SU-DHL-6 (cell line): ENCODE measurements around the gene THBS2.

Experiments
- H2AFZ ChIP-seq: fragments of 200-600 bp; sonication (generic); 2 replicates; pipeline ENCODE4 v1.6.1; 2014; ENCODE audit warnings: low read depth, mild to moderate bottlenecking, moderate library complexity, mixed read lengths, antibody characterized with exemption, low read length; ENCODE audit not compliant: severe bottlenecking
- H3F3A ChIP-seq: fragments of 200-600 bp; shearing (Covaris generic); 2 replicates; pipeline ENCODE4 v1.6.0; 2016; ENCODE audit warnings: antibody characterized with exemption, mild to moderate bottlenecking; ENCODE audit not compliant: insufficient read depth
- H3K27ac ChIP-seq: fragments of 200-600 bp; sonication (generic); 2 replicates; pipeline ENCODE4 v1.5.1; 2016; ENCODE audit warnings: low read depth, mild to moderate bottlenecking, low read length, moderate library complexity, mixed read lengths
- H3K27me3 ChIP-seq: fragments of 200-600 bp; sonication (generic), shearing (Covaris generic); 2 replicates; pipeline ENCODE4 v1.6.0; 2014; ENCODE audit warnings: mild to moderate bottlenecking, low read length
- H3K36me3 ChIP-seq: fragments of 200-600 bp; sonication (generic); 2 replicates; pipeline ENCODE4 v1.6.1; 2014; ENCODE audit warnings: mild to moderate bottlenecking, low read length, mixed read lengths
- H3K4me2 ChIP-seq: fragments of 300-600, 200-600 bp; shearing (Covaris generic), sonication (generic); 2 replicates; pipeline ENCODE4 v1.6.0; 2014; ENCODE audit warnings: low read length, low read depth, mild to moderate bottlenecking; ENCODE audit not compliant: poor library complexity, severe bottlenecking
- H3K4me3 ChIP-seq: fragments of 200-600 bp; sonication (generic); 2 replicates; pipeline ENCODE4 v1.5.1; 2014; ENCODE audit warnings: antibody characterized with exemption, low read length, mild to moderate bottlenecking, mixed read lengths; ENCODE audit not compliant: insufficient read depth, poor library complexity, severe bottlenecking
- H3K79me2 ChIP-seq: fragments of 200-600 bp; sonication (generic); 2 replicates; pipeline ENCODE4 v1.6.1; 2014; ENCODE audit warnings: mild to moderate bottlenecking, low read length, moderate library complexity; ENCODE audit not compliant: insufficient read depth
- H3K9ac ChIP-seq: fragments of 200-600 bp; sonication (generic); 2 replicates; pipeline ENCODE4 v1.7.0; 2014; ENCODE audit warnings: mild to moderate bottlenecking, low read length
- H3K9me2 ChIP-seq: fragments of 200-600 bp; sonication (generic); replicated peaks from 2 replicates; pipeline ENCODE4 v1.6.1; 2014; ENCODE audit warnings: low read length; ENCODE audit not compliant: insufficient read depth
- H3K9me3 ChIP-seq: fragments of 200-600 bp; sonication (generic); 2 replicates; pipeline ENCODE4 v1.6.1; 2014; ENCODE audit warnings: low read length, mixed read lengths; ENCODE audit not compliant: insufficient read depth
- H4K20me1 ChIP-seq: fragments of 200-600 bp; sonication (generic); 2 replicates; pipeline ENCODE4 v1.6.1; 2014; ENCODE audit warnings: low read depth, mild to moderate bottlenecking, antibody characterized with exemption, low read length, moderate library complexity, mixed read lengths
- CTCF ChIP-seq: fragments of 200-600 bp; sonication (generic); IDR thresholded peaks from one replicate; pipeline ENCODE4 v1.5.1; 2017; ENCODE audit warnings: antibody characterized with exemption, mild to moderate bottlenecking, low read length, moderate library complexity; ENCODE audit not compliant: insufficient read depth, poor library complexity, severe bottlenecking
- EZH2phosphoT487 ChIP-seq: fragments of 200-600 bp; sonication (generic), shearing (Covaris generic); conservative IDR thresholded peaks from 2 replicates; pipeline ENCODE4 v1.6.1; 2018; ENCODE audit warnings: mild to moderate bottlenecking, antibody characterized with exemption, low read length, moderate library complexity, mixed read lengths

The THBS2 gene

GRCh38 chr6:169190970-169191369, 62.7 kb downstream of the THBS2 start:
- Histone ChIP-seq H3K4me3 (no peak overlapping the region), H3K79me2 (no peaks in the 10 kb centered on the region), H3K36me3 (no peaks in the 10 kb centered on the region), H3K27me3 (no peaks in the 10 kb centered on the region), H3K4me2 (no peak overlapping the region), H3K9ac (no peak overlapping the region), H2AFZ (no peak overlapping the region), H4K20me1 (no peaks in the 10 kb centered on the region), H3K9me2 (no peaks in the 10 kb centered on the region), H3K9me3 (no peaks in the 10 kb centered on the region), H3K27ac (no peak overlapping the region), H3F3A (no peaks in the 10 kb centered on the region)
- TF ChIP-seq CTCF (no peak), EZH2phosphoT487 (no peak)

- Histone ChIP-seq H3K9ac (no peak overlapping the region), H3F3A (no peaks in the 10 kb centered on the region), H3K4me2 (no peak overlapping the region), H3K9me3 (no peaks in the 10 kb centered on the region), H3K79me2 (no peaks in the 10 kb centered on the region), H2AFZ (no peak overlapping the region), H3K4me3 (no peak overlapping the region), H4K20me1 (no peaks in the 10 kb centered on the region), H3K27ac (no peak overlapping the region), H3K27me3 (no peaks in the 10 kb centered on the region), H3K9me2 (no peaks in the 10 kb centered on the region), H3K36me3 (no peaks in the 10 kb centered on the region)
- no peak for TF ChIP-seq EZH2phosphoT487
- TF ChIP-seq CTCF: no peak
Measured at GRCh38 chr6:169190144-169190584, 63.5 kb downstream of the THBS2 start.

- Histone ChIP-seq H3K9me3 (no peaks in the 10 kb centered on the region), H3K27ac (no peak overlapping the region), H3K4me2 (no peak overlapping the region), H3K9ac (no peak overlapping the region), H2AFZ (no peak overlapping the region), H3K79me2 (no peaks in the 10 kb centered on the region), H3F3A (no peaks in the 10 kb centered on the region), H4K20me1 (no peaks in the 10 kb centered on the region), H3K36me3 (no peaks in the 10 kb centered on the region), H3K4me3 (no peak overlapping the region), H3K27me3 (no peaks in the 10 kb centered on the region), H3K9me2 (no peaks in the 10 kb centered on the region)
- TF ChIP-seq EZH2phosphoT487 (no peak), CTCF (no peak)
Measured at GRCh38 chr6:169189686-169190085, 64.0 kb downstream of the THBS2 start.

GRCh38 chr6:169189182-169189581, 64.5 kb downstream of the THBS2 start:
- no peaks in the 10 kb centered on the region for H3K36me3 ChIP-seq
- H3K4me2 ChIP-seq: no peak overlapping the region
- H3F3A ChIP-seq: no peaks in the 10 kb centered on the region
- no peaks in the 10 kb centered on the region for H3K9me3 ChIP-seq
- no peak overlapping the region for H3K27ac ChIP-seq
- H4K20me1 ChIP-seq: no peaks in the 10 kb centered on the region
- no peaks in the 10 kb centered on the region for H3K79me2 ChIP-seq
- no peak overlapping the region for H3K9ac ChIP-seq
- no peaks in the 10 kb centered on the region for H3K27me3 ChIP-seq
- no peaks in the 10 kb centered on the region for H3K9me2 ChIP-seq
- H3K4me3 ChIP-seq: no peak overlapping the region
- H2AFZ ChIP-seq: no peak overlapping the region
- TF ChIP-seq EZH2phosphoT487 (no peak), CTCF (no peak)
